ENCODE data around the gene KLHL29.

The KLHL29 gene

GRCh38 chr2:23683001-23683400 lies 298.0 kb downstream of the KLHL29 start:
- no peak for DNase-seq (ENCODE audit: low read depth)

GRCh38 chr2:23684395-23685176 lies 299.6 kb downstream of the KLHL29 start:
- DNase-seq (ENCODE audit: low read depth) = no peak

- no peak for DNase-seq (ENCODE audit: low read depth)
Measured at GRCh38 chr2:23685181-23685580, 300.2 kb downstream of the KLHL29 start.

GRCh38 chr2:23685706-23686105 lies 300.7 kb downstream of the KLHL29 start:
- no peak for DNase-seq (ENCODE audit: low read depth)

- DNase-seq (ENCODE audit: low read depth) = no peak
Measured at GRCh38 chr2:23686405-23687029, 301.5 kb downstream of the KLHL29 start.

- DNase-seq (ENCODE audit: low read depth) = no peak
Measured at GRCh38 chr2:23687214-23687613, 302.2 kb downstream of the KLHL29 start.

GRCh38 chr2:23687713-23688112 lies 302.7 kb downstream of the KLHL29 start:
- DNase-seq (ENCODE audit: low read depth) = no peak

GRCh38 chr2:23688486-23689130 lies 303.6 kb downstream of the KLHL29 start:
- no peak for DNase-seq (ENCODE audit: low read depth)

- DNase-seq (ENCODE audit: low read depth) = no peak
Measured at GRCh38 chr2:23689131-23689700, 304.2 kb downstream of the KLHL29 start.

- DNase-seq (ENCODE audit: low read depth) = no peak
Measured at GRCh38 chr2:23689891-23690290, 304.9 kb downstream of the KLHL29 start.

GRCh38 chr2:23690421-23691105 lies 305.6 kb downstream of the KLHL29 start:
- no peak for DNase-seq (ENCODE audit: low read depth)

GRCh38 chr2:23691106-23691470 lies 306.1 kb downstream of the KLHL29 start:
- no peak for DNase-seq (ENCODE audit: low read depth)

- DNase-seq (ENCODE audit: low read depth) = no peak
Measured at GRCh38 chr2:23691565-23691964, 306.6 kb downstream of the KLHL29 start.

- no peak for DNase-seq (ENCODE audit: low read depth)
Measured at GRCh38 chr2:23692263-23692662, 307.3 kb downstream of the KLHL29 start.

- no peak for DNase-seq (ENCODE audit: low read depth)
Measured at GRCh38 chr2:23692851-23693605, 308.0 kb downstream of the KLHL29 start.

GRCh38 chr2:23693606-23693951 lies 308.6 kb downstream of the KLHL29 start:
- no peak for DNase-seq (ENCODE audit: low read depth)

GRCh38 chr2:23694058-23695045 lies 309.4 kb downstream of the KLHL29 start:
- no peak for DNase-seq (ENCODE audit: low read depth)

- DNase-seq (ENCODE audit: low read depth) = no peak
Measured at GRCh38 chr2:23695214-23695889, 310.4 kb downstream of the KLHL29 start.

GRCh38 chr2:23695890-23696751 lies 311.1 kb downstream of the KLHL29 start:
- DNase-seq (ENCODE audit: low read depth) = no peak

Data from GM04503 (cell line).